Transverse colon (tissue), 3 donors: ENCODE measurements around the gene HEXD.

Source experiments
- CTCF ChIP-seq, 5 experiments: fragments of 200-600 bp in 3 of 5; fragments of 450-650 bp in 2 of 5; sonication (generic) in 3 of 5; IDR thresholded peaks; 1 replicate in 2 of 5; 2 replicates in 3 of 5; pipeline ENCODE4 v1.5.1; 2016 to 2017; ENCODE audit warnings: antibody characterized with exemption in 5 of 5, inconsistent platforms in 3 of 5, mild to moderate bottlenecking in 2 of 5, moderate library complexity in 1 of 5
- POLR2A ChIP-seq: fragments of 450-650 bp; IDR thresholded peaks from one replicate; pipeline ENCODE4 v1.6.1; 2016; ENCODE audit warnings: antibody characterized with exemption, mild to moderate bottlenecking, moderate library complexity

DNA sequence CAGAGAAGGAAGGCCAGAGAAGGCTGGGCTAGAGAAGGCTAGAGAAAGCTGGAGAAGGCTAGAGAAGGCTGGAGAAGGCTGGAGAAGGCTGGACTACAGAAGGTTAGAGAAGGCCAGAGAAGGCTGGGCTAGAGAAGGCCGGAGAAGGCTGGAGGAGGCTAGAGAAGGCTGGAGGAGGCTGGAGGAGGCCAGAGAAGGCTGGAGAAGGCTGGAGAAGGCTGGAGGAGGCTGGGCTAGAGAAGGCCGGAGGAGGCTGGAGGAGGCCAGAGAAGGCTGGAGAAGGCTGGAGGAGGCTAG is 6.7 kb downstream of the HEXD start:
- no peak for TF ChIP-seq CTCF (IDR thresholded peaks at IDR 0.05)
- no peak for TF ChIP-seq POLR2A
